ENCODE measurements around the gene NFIC.

The NFIC gene

GRCh38 chr19:3511506-3512251 lies 145.3 kb downstream of the NFIC start:
- H2BK12ac ChIP-seq (ENCODE audit: low read length in 2 of 2): no peak overlapping the region
- H2BK5ac ChIP-seq (ENCODE audit: low read depth, low read length, poor library complexity, severe bottlenecking): no peak overlapping the region
- no peak overlapping the region for H3K4me3 ChIP-seq (ENCODE audit: insufficient read depth in 1 of 2, low read depth in 1 of 2, low read length in 2 of 2)
- H4K8ac ChIP-seq (ENCODE audit: low read length): no peak overlapping the region
- H2AFZ ChIP-seq (ENCODE audit: low read depth, low read length): no peak overlapping the region
- no peaks in the 10 kb centered on the region for H3K27me3 ChIP-seq (ENCODE audit: control insufficient read depth in 1 of 2, insufficient read depth in 1 of 2, low read length in 2 of 2)
- H3K79me1 ChIP-seq (replicated peaks; ENCODE audit: low read length, poor library complexity, severe bottlenecking): peaks cover 4% of the 10 kb centered on the region
- 93% methylated on average over 24 of the region's 26 CpGs for WGBS
- no peak overlapping the region for H3K23ac ChIP-seq (ENCODE audit: low read length in 2 of 2)
- no peak overlapping the region for H2BK15ac ChIP-seq (ENCODE audit: low read depth, poor library complexity, severe bottlenecking)
- H3K18ac ChIP-seq (ENCODE audit: low read depth in 1 of 2, low read length in 2 of 2): no peak overlapping the region
- H2BK120ac ChIP-seq (ENCODE audit: low read depth, low read length): no peak overlapping the region
- no peak overlapping the region for H2AK5ac ChIP-seq (ENCODE audit: low read length, severe bottlenecking)
- DNase-seq: no peak
- H3K9ac ChIP-seq (ENCODE audit: low read length): no peak overlapping the region
- no peak overlapping the region for H3K4ac ChIP-seq (ENCODE audit: low read depth in 1 of 2, low read length in 2 of 2)
- H3K36me3 ChIP-seq (ENCODE audit: control insufficient read depth in 1 of 2, insufficient read depth in 2 of 2, low read depth in 1 of 2, low read length in 2 of 2): peaks cover 19 to 72% of the 10 kb centered on the region in 2 experiments
- no peaks in the 10 kb centered on the region for H3K9me3 ChIP-seq (ENCODE audit: control insufficient read depth, low read length)
- no peak overlapping the region for H4K91ac ChIP-seq (ENCODE audit: low read length)
- no peak overlapping the region for H3K4me2 ChIP-seq (ENCODE audit: low read length, poor library complexity, severe bottlenecking)
- H3K27ac ChIP-seq (ENCODE audit: low read length, poor library complexity, severe bottlenecking): no peak overlapping the region
- peaks cover 66% of the 10 kb centered on the region for H3K4me1 ChIP-seq (ENCODE audit: control insufficient read depth, insufficient read depth, low read depth, low read length)
- peak overlapping the region in 1 of 2 experiments; percentile 38 for H3K14ac ChIP-seq (ENCODE audit: low read length in 2 of 2)

GRCh38 chr19:3512562-3513228 lies 146.3 kb downstream of the NFIC start:
- H3K4me2 ChIP-seq (ENCODE audit: low read length, poor library complexity, severe bottlenecking): no peak overlapping the region
- H2BK120ac ChIP-seq (ENCODE audit: low read depth, low read length): no peak overlapping the region
- H3K27ac ChIP-seq (ENCODE audit: low read length, poor library complexity, severe bottlenecking): no peak overlapping the region
- no peak overlapping the region for H3K23ac ChIP-seq (ENCODE audit: low read length in 2 of 2)
- WGBS: 98% methylated on average over 17 of the region's 17 CpGs
- H3K4me1 ChIP-seq (ENCODE audit: control insufficient read depth, insufficient read depth, low read depth, low read length): peaks cover 64% of the 10 kb centered on the region
- no peak overlapping the region for H4K8ac ChIP-seq (ENCODE audit: low read length)
- H3K9me3 ChIP-seq (ENCODE audit: control insufficient read depth, low read length): no peaks in the 10 kb centered on the region
- peaks cover 4% of the 10 kb centered on the region for H3K79me1 ChIP-seq (replicated peaks; ENCODE audit: low read length, poor library complexity, severe bottlenecking)
- no peak overlapping the region for H2BK5ac ChIP-seq (ENCODE audit: low read depth, low read length, poor library complexity, severe bottlenecking)
- no peak overlapping the region for H3K9ac ChIP-seq (ENCODE audit: low read length)
- no peak overlapping the region for H3K14ac ChIP-seq (ENCODE audit: low read length in 2 of 2)
- H3K27me3 ChIP-seq (ENCODE audit: control insufficient read depth in 1 of 2, insufficient read depth in 1 of 2, low read length in 2 of 2): no peaks in the 10 kb centered on the region
- H3K4ac ChIP-seq (ENCODE audit: low read depth in 1 of 2, low read length in 2 of 2): no peak overlapping the region
- no peak overlapping the region for H2AK5ac ChIP-seq (ENCODE audit: low read length, severe bottlenecking)
- H3K36me3 ChIP-seq (ENCODE audit: control insufficient read depth in 1 of 2, insufficient read depth in 2 of 2, low read depth in 1 of 2, low read length in 2 of 2): peaks cover 19 to 77% of the 10 kb centered on the region in 2 experiments
- H2BK12ac ChIP-seq (ENCODE audit: low read length in 2 of 2): no peak overlapping the region
- no peak overlapping the region for H2AFZ ChIP-seq (ENCODE audit: low read depth, low read length)
- DNase-seq: no peak
- no peak overlapping the region for H3K4me3 ChIP-seq (ENCODE audit: insufficient read depth in 1 of 2, low read depth in 1 of 2, low read length in 2 of 2)
- H2BK15ac ChIP-seq (ENCODE audit: low read depth, poor library complexity, severe bottlenecking): peak overlapping the region; percentile 6
- H3K18ac ChIP-seq (ENCODE audit: low read depth in 1 of 2, low read length in 2 of 2): no peak overlapping the region
- no peak overlapping the region for H4K91ac ChIP-seq (ENCODE audit: low read length)

- no peak overlapping the region for H3K4me2 ChIP-seq (ENCODE audit: low read length, poor library complexity, severe bottlenecking)
- H2BK15ac ChIP-seq (ENCODE audit: low read depth, poor library complexity, severe bottlenecking): peak overlapping the region; percentile 6
- H3K9ac ChIP-seq (ENCODE audit: low read length): no peak overlapping the region
- no peak overlapping the region for H2AFZ ChIP-seq (ENCODE audit: low read depth, low read length)
- no peak overlapping the region for H2BK5ac ChIP-seq (ENCODE audit: low read depth, low read length, poor library complexity, severe bottlenecking)
- no peak overlapping the region for H3K27ac ChIP-seq (ENCODE audit: low read length, poor library complexity, severe bottlenecking)
- H2AK5ac ChIP-seq (ENCODE audit: low read length, severe bottlenecking): no peak overlapping the region
- H3K79me1 ChIP-seq (replicated peaks; ENCODE audit: low read length, poor library complexity, severe bottlenecking): peaks cover 7% of the 10 kb centered on the region
- no peak overlapping the region for H3K23ac ChIP-seq (ENCODE audit: low read length in 2 of 2)
- H3K18ac ChIP-seq (ENCODE audit: low read depth in 1 of 2, low read length in 2 of 2): no peak overlapping the region
- peaks cover 63% of the 10 kb centered on the region for H3K4me1 ChIP-seq (ENCODE audit: control insufficient read depth, insufficient read depth, low read depth, low read length)
- H3K9me3 ChIP-seq (ENCODE audit: control insufficient read depth, low read length): no peaks in the 10 kb centered on the region
- no peak overlapping the region for H2BK120ac ChIP-seq (ENCODE audit: low read depth, low read length)
- no peak overlapping the region for H3K4ac ChIP-seq (ENCODE audit: low read depth in 1 of 2, low read length in 2 of 2)
- H3K14ac ChIP-seq (ENCODE audit: low read length in 2 of 2): no peak overlapping the region
- no peak overlapping the region for H2BK12ac ChIP-seq (ENCODE audit: low read length in 2 of 2)
- no peaks in the 10 kb centered on the region for H3K27me3 ChIP-seq (ENCODE audit: control insufficient read depth in 1 of 2, insufficient read depth in 1 of 2, low read length in 2 of 2)
- no peak overlapping the region for H4K8ac ChIP-seq (ENCODE audit: low read length)
- WGBS: 91% methylated on average over 23 of the region's 23 CpGs
- no peak overlapping the region for H4K91ac ChIP-seq (ENCODE audit: low read length)
- H3K36me3 ChIP-seq (ENCODE audit: control insufficient read depth in 1 of 2, insufficient read depth in 2 of 2, low read depth in 1 of 2, low read length in 2 of 2): peaks cover 19 to 77% of the 10 kb centered on the region in 2 experiments
- no peak for DNase-seq
- no peak overlapping the region for H3K4me3 ChIP-seq (ENCODE audit: insufficient read depth in 1 of 2, low read depth in 1 of 2, low read length in 2 of 2)
These were observed 147.1 kb downstream of the NFIC start for GRCh38 chr19:3513229-3514140.

- H4K8ac ChIP-seq (ENCODE audit: low read length): no peak overlapping the region
- no peak overlapping the region for H2AK5ac ChIP-seq (ENCODE audit: low read length, severe bottlenecking)
- H3K9me3 ChIP-seq (ENCODE audit: control insufficient read depth, low read length): no peaks in the 10 kb centered on the region
- H3K23ac ChIP-seq (ENCODE audit: low read length in 2 of 2): no peak overlapping the region
- WGBS: 63% methylated on average over 12 of the region's 12 CpGs
- no peak overlapping the region for H3K27ac ChIP-seq (ENCODE audit: low read length, poor library complexity, severe bottlenecking)
- H2BK15ac ChIP-seq (ENCODE audit: low read depth, poor library complexity, severe bottlenecking): no peak overlapping the region
- no peak for DNase-seq
- no peaks in the 10 kb centered on the region for H3K27me3 ChIP-seq (ENCODE audit: control insufficient read depth in 1 of 2, insufficient read depth in 1 of 2, low read length in 2 of 2)
- no peak overlapping the region for H3K4me2 ChIP-seq (ENCODE audit: low read length, poor library complexity, severe bottlenecking)
- no peak overlapping the region for H4K91ac ChIP-seq (ENCODE audit: low read length)
- no peak overlapping the region for H3K4me3 ChIP-seq (ENCODE audit: insufficient read depth in 1 of 2, low read depth in 1 of 2, low read length in 2 of 2)
- no peak overlapping the region for H3K14ac ChIP-seq (ENCODE audit: low read length in 2 of 2)
- no peak overlapping the region for H2BK5ac ChIP-seq (ENCODE audit: low read depth, low read length, poor library complexity, severe bottlenecking)
- H2BK12ac ChIP-seq (ENCODE audit: low read length in 2 of 2): no peak overlapping the region
- H2AFZ ChIP-seq (ENCODE audit: low read depth, low read length): no peak overlapping the region
- H2BK120ac ChIP-seq (ENCODE audit: low read depth, low read length): no peak overlapping the region
- peaks cover 9 to 78% of the 10 kb centered on the region in 2 experiments for H3K36me3 ChIP-seq (ENCODE audit: control insufficient read depth in 1 of 2, insufficient read depth in 2 of 2, low read depth in 1 of 2, low read length in 2 of 2)
- H3K4me1 ChIP-seq (ENCODE audit: control insufficient read depth, insufficient read depth, low read depth, low read length): peaks cover 62% of the 10 kb centered on the region
- H3K18ac ChIP-seq (ENCODE audit: low read depth in 1 of 2, low read length in 2 of 2): no peak overlapping the region
- H3K9ac ChIP-seq (ENCODE audit: low read length): peak overlapping the region; percentile 22
- peaks cover 14% of the 10 kb centered on the region for H3K79me1 ChIP-seq (replicated peaks; ENCODE audit: low read length, poor library complexity, severe bottlenecking)
- no peak overlapping the region for H3K4ac ChIP-seq (ENCODE audit: low read depth in 1 of 2, low read length in 2 of 2)
These were observed 148.5 kb downstream of the NFIC start for GRCh38 chr19:3514930-3515329.

Data from mesenchymal stem cell (in vitro differentiated cells and primary cell).